Left cardiac atrium (tissue), 4 donors: ENCODE results near the gene VARS1. TPM values are rescaled to one million over a fixed set of nuclear protein-coding genes. Genes with fewer than 3 reads are reported as not detected.
A peak's percentile ranks its signal among the peaks of the same experiment; 100 is the strongest.
"Not testable (repeated sequence)": the region's sequence is repeated elsewhere in the genome, so short reads cannot be mapped to it uniquely, and the experiment has no call there.

Source experiments
- ATAC-seq, 2 donors: fragments of 200-7000 bp; cut with Tn5 transposase; one replicate each; pipeline ENCODE4 v1.9.1; 2020; ENCODE audit warnings: mild to moderate bottlenecking in 2 of 2, moderate library complexity in 2 of 2
- DNase-seq: peaks from one replicate; pipeline ENCODE4 v3.0.0-alpha.2; 2020
- intact Hi-C, 2 donors: fragments of 100-400 bp; cut with DNase I; formaldehyde crosslinking; loops; one replicate each; pipeline versions ENCODE4 v1.14.1 to v1.15.1; 2022 to 2023
- total RNA-seq, 2 donors: library from RNA; stranded (reverse); fragmentation: NEBNext Ultra II Directional; extraction: Animal tissue kit (Norgen Biotek cat#: 25700); gene quantifications; one replicate each; pipeline ENCODE4 v1.2.1, GENCODE V29; 2021
- donor health status: DM: no; HTN: yes; CAD: no.
- donor health status: DM: no; HTN: yes; CAD: no; lungs with severe emphysema.
- donor health status: DM: yes; HTN: yes; CAD: no.
- donor health status: Dilated cardiomyopathy.

The VARS1 gene
- total RNA-seq, 2 donors from 2014 or later: 24.8 to 39.3 TPM

- ATAC-seq, DNase-seq, intact Hi-C loops: not testable (repeated sequence)
These were observed 5.7 kb upstream of the VARS1 start for GRCh38 chr6:31801031-31801927.

GRCh38 chr6:31799781-31800180 lies 4.2 kb upstream of the VARS1 start:
- DNase-seq (no peak), ATAC-seq (no peak)
- intact Hi-C loops: loop anchor here in 1 of 2 donors (10.0 kb wide), 1 partner anchor 65 kb away; the partner anchor contains the start of gene CLIC1

- no peak for DNase-seq
- no peak for ATAC-seq
- intact Hi-C loops: loop anchor here in 1 of 2 donors (10.0 kb wide), 1 partner anchor 63 kb away; the partner anchor contains the start of gene CLIC1
These were observed 2.0 kb upstream of the VARS1 start for GRCh38 chr6:31797588-31797987.

GRCh38 chr6:31796993-31797385 lies 1.4 kb upstream of the VARS1 start:
- intact Hi-C loops: loop anchor here in 1 of 2 donors (10.0 kb wide), 1 partner anchor 62 kb away; the partner anchor contains the start of gene CLIC1
- no peak for ATAC-seq
- no peak for DNase-seq

GRCh38 chr6:31794866-31795615 lies 511 bp downstream of the VARS1 start:
- DNase-seq (no peak), ATAC-seq (peak; percentile 20 to 44)
- intact Hi-C loops: loop anchor here in 1 of 2 donors (10.0 kb wide), 1 partner anchor 60 kb away; the partner anchor contains the start of gene CLIC1

- intact Hi-C loops: loop anchor here in 1 of 2 donors (10.0 kb wide), 1 partner anchor 60 kb away; the partner anchor contains the start of gene CLIC1
- ATAC-seq: no peak
- no peak for DNase-seq
These were observed 1.2 kb downstream of the VARS1 start for GRCh38 chr6:31794294-31794865.

- not testable (repeated sequence) for ATAC-seq
- intact Hi-C loops: loop anchor here in 1 of 2 donors (10.0 kb wide), 1 partner anchor 59 kb away; the partner anchor contains the start of gene CLIC1
These were observed 1.7 kb downstream of the VARS1 start for GRCh38 chr6:31793927-31794245.

GRCh38 chr6:31792761-31793171 lies 2.8 kb downstream of the VARS1 start:
- intact Hi-C loops: loop anchor here in 1 of 2 donors (10.0 kb wide), 1 partner anchor 58 kb away; the partner anchor contains the start of gene CLIC1
- DNase-seq (no peak), ATAC-seq (no peak)

More at GRCh38 chr6:31793927-31794245, 1.7 kb downstream of the VARS1 start:
- not testable (repeated sequence) for DNase-seq

GRCh38 chr6:31792090-31792374 lies 3.5 kb downstream of the VARS1 start:
- DNase-seq: no peak
- intact Hi-C loops: loop anchor here in 1 of 2 donors (10.0 kb wide), 1 partner anchor 57 kb away; the partner anchor contains the start of gene CLIC1
- no peak for ATAC-seq

GRCh38 chr6:31791324-31792089 lies 4.0 kb downstream of the VARS1 start:
- DNase-seq (no peak), ATAC-seq (no peak)
- intact Hi-C loops: loop anchor here in 1 of 2 donors (10.0 kb wide), 1 partner anchor 57 kb away; the partner anchor contains the start of gene CLIC1

- DNase-seq (no peak), ATAC-seq (no peak)
- intact Hi-C loops: no loop called here
These were observed 10.1 kb downstream of the VARS1 start for GRCh38 chr6:31785475-31785874.

GRCh38 chr6:31784098-31784925 lies 11.2 kb downstream of the VARS1 start:
- intact Hi-C loops: no loop called here
- ATAC-seq (no peak), DNase-seq (no peak)

GRCh38 chr6:31782126-31782855 lies 13.3 kb downstream of the VARS1 start:
- ATAC-seq (no peak), DNase-seq (no peak)
- intact Hi-C loops: no loop called here

- intact Hi-C loops: no loop called here
- DNase-seq: no peak
- ATAC-seq: no peak
These were observed 14.1 kb downstream of the VARS1 start for GRCh38 chr6:31781244-31782125.

- ATAC-seq (no peak), DNase-seq (no peak)
- intact Hi-C loops: no loop called here
These were observed 14.9 kb downstream of the VARS1 start for GRCh38 chr6:31780507-31781243.
